Left ventricle myocardium inferior (tissue), 1 donor: ENCODE results near the gene PLXNA4. TPM values are rescaled to one million over a fixed set of nuclear protein-coding genes. Genes with fewer than 3 reads are reported as not detected.

Source experiments
- DNase-seq: peaks from one replicate; pipeline ENCODE4 v3.0.0-alpha.2; 2020
- H3K27ac ChIP-seq: fragments of 200-600 bp; replicated peaks from 2 replicates; pipeline ENCODE4 v1.8.0; 2021
- H3K27me3 ChIP-seq: fragments of 200-600 bp; 2 replicates; pipeline ENCODE4 v1.8.0; 2021; ENCODE audit warnings: low read depth
- H3K36me3 ChIP-seq: fragments of 200-600 bp; 2 replicates; pipeline ENCODE4 v1.8.0; 2021
- H3K4me1 ChIP-seq: fragments of 200-600 bp; 2 replicates; pipeline ENCODE4 v1.8.0; 2021
- H3K4me3 ChIP-seq: fragments of 200-600 bp; 2 replicates; pipeline ENCODE4 v1.8.0; 2021; ENCODE audit warnings: mild to moderate bottlenecking, moderate library complexity
- H3K9me3 ChIP-seq: fragments of 200-600 bp; replicated peaks from 2 replicates; pipeline ENCODE4 v1.8.0; 2021
- intact Hi-C: fragments of 100-400 bp; cut with micrococcal nuclease; formaldehyde crosslinking; loops from one replicate; pipeline ENCODE4 v1.11.0; 2022
- total RNA-seq: library from RNA; stranded (reverse); fragmentation: NEBNext Ultra II Directional; extraction: Animal tissue kit (Norgen Biotek cat#: 25700); gene quantifications from one replicate; pipeline ENCODE4 v1.2.1, GENCODE V29; 2021
- TF ChIP-seq, protein P1 (sequence below): fragments of 200-600 bp; IDR thresholded peaks from 2 replicates; pipeline ENCODE4 v1.8.0; 2021; ENCODE audit warnings: antibody characterized with exemption, mild to moderate bottlenecking, borderline replicate concordance
- donor health status: DM: no; HTN: yes; CAD: no; lungs with severe emphysema.

The PLXNA4 gene
- total RNA-seq, 1 donor from 2014 or later, result 18.1 TPM

DNA sequence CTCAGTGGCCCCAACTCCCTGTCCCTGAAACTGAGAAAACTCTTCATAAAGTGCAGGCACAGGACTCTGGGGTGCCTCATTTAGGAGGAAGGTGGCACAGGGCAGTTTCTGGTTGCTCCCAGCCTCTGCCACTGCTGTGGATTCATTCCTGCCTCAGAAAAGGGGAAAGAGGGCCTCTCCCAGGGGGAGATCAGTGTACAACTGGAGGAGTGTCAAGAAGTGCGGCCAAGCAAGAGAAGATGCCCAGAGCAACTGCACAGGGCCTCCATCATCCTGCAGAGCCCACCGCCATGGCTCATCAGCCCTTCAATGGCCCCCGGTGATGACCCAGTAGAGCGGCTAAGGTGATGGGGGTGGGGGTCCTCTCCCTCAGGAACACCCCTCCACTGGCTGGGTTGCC lies 150.3 kb downstream of the PLXNA4 start:
- intact Hi-C loops, result no loop called here
- H3K4me1 ChIP-seq, result peaks cover 67% of the 10 kb centered on the region
- H3K4me3 ChIP-seq, result no peak overlapping the region
- H3K36me3 ChIP-seq, result no peaks in the 10 kb centered on the region
- TF ChIP-seq, protein P1, sequence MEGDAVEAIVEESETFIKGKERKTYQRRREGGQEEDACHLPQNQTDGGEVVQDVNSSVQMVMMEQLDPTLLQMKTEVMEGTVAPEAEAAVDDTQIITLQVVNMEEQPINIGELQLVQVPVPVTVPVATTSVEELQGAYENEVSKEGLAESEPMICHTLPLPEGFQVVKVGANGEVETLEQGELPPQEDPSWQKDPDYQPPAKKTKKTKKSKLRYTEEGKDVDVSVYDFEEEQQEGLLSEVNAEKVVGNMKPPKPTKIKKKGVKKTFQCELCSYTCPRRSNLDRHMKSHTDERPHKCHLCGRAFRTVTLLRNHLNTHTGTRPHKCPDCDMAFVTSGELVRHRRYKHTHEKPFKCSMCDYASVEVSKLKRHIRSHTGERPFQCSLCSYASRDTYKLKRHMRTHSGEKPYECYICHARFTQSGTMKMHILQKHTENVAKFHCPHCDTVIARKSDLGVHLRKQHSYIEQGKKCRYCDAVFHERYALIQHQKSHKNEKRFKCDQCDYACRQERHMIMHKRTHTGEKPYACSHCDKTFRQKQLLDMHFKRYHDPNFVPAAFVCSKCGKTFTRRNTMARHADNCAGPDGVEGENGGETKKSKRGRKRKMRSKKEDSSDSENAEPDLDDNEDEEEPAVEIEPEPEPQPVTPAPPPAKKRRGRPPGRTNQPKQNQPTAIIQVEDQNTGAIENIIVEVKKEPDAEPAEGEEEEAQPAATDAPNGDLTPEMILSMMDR, result no peak
- H3K27ac ChIP-seq, result no peak overlapping the region
- no peaks in the 10 kb centered on the region for H3K9me3 ChIP-seq
- no peak for DNase-seq
- no peaks in the 10 kb centered on the region for H3K27me3 ChIP-seq

DNA sequence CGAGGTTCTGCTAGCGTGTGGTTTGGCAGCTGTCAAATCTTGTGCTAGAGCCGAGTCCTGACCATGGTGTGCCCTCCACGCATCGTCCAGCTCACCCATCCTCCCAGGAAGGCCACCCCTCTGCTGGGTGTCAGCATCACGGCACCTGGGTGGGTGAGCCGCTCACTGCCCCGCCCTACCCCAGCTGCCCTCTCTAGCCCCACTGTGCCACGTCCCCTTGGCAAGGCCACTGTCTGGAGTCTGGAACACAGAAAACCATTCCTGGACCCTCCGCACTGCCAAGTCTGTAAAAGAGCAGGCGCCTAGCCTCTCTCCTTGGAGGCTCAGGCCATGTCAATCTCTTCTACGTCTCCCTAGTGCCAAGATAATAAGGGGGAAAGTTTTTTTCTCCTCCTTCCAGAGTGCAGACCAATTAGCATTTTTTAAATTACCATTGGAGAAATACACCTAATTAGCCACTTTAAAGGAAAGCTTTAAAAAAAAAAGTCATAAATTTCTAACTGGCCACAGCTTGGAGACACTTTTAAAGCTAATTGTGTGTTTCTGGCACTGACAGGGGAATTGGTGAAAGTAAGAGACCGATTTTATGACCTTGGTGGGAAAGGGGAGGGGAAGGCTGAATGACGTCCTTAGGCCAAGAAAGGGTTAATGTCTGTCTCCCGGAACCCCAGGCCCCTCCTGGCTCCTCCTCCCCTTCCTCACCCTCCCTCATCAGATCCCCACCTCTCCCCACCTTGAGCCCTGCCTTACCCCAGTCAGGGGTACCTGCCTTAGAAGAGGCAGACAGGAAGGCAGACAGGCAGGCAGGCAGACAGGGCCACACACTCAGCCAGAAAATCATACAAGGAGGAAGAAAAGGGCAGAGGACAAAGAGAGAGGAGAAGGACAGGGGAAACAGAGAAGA lies 151.2 kb downstream of the PLXNA4 start:
- H3K4me3 ChIP-seq, result no peak overlapping the region
- H3K4me1 ChIP-seq, result peaks cover 65% of the 10 kb centered on the region
- H3K9me3 ChIP-seq, result no peaks in the 10 kb centered on the region
- no peaks in the 10 kb centered on the region for H3K27me3 ChIP-seq
- H3K27ac ChIP-seq, result no peak overlapping the region
- TF ChIP-seq, protein P1, result no peak
- H3K36me3 ChIP-seq, result no peaks in the 10 kb centered on the region
- intact Hi-C loops, result no loop called here
- DNase-seq, result no peak

DNA sequence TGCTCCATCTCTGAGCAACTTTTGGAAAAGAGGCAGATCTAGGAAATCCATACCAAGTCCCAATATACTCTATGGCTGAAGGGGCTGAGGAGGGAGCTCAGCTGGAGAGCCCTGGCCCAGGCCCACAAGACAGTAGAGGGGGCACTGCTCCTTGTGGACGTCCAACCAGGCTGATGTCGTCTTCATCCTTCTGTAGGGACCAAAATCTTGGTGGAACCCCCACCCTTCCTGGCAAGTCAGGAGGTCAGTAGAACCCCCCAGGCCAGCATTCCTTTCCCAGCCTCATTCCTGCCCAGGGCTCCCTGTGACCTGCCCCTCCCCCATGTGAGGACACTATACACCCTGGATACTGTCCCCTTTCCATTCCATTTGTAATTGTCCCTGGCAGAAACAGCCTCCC lies 152.0 kb downstream of the PLXNA4 start:
- H3K27me3 ChIP-seq, result no peaks in the 10 kb centered on the region
- intact Hi-C loops, result no loop called here
- no peak overlapping the region for H3K27ac ChIP-seq
- no peaks in the 10 kb centered on the region for H3K9me3 ChIP-seq
- no peak for DNase-seq
- H3K4me3 ChIP-seq, result no peak overlapping the region
- TF ChIP-seq, protein P1, result no peak
- H3K4me1 ChIP-seq, result peaks cover 69% of the 10 kb centered on the region
- H3K36me3 ChIP-seq, result no peaks in the 10 kb centered on the region

DNA sequence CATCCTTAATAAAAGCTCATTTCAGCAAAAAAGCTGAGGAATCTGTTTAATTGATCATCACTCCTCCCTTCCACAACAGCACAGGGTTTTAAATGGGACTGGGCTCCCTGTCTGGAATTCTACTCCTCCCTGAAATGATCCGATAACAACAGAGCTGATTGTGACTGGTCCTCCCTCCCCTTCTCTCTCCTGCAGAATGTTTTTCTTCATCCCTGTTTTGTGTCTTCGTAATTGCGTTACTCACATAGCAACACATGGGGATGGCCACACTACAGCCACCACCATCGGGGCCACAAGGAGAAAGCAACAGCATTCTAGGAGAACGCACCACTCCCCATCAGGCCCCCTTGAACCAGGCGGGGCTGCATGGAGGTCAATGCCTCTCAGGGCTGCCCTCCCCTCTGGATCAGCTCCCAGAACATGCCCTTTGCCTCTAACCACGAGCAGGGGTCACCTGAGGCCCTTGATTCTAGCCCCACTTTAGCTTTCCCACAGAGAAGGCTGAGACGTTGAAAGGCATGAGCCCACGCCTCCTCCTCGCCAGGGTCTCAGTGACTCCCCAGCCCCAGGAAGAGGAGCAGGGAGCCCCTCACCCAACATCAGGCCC lies 152.6 kb downstream of the PLXNA4 start:
- H3K27me3 ChIP-seq, result no peaks in the 10 kb centered on the region
- no peak overlapping the region for H3K4me3 ChIP-seq
- intact Hi-C loops, result no loop called here
- no peak overlapping the region for H3K27ac ChIP-seq
- no peaks in the 10 kb centered on the region for H3K9me3 ChIP-seq
- TF ChIP-seq, protein P1, result no peak
- no peaks in the 10 kb centered on the region for H3K36me3 ChIP-seq
- peaks cover 69% of the 10 kb centered on the region for H3K4me1 ChIP-seq
- no peak for DNase-seq

DNA sequence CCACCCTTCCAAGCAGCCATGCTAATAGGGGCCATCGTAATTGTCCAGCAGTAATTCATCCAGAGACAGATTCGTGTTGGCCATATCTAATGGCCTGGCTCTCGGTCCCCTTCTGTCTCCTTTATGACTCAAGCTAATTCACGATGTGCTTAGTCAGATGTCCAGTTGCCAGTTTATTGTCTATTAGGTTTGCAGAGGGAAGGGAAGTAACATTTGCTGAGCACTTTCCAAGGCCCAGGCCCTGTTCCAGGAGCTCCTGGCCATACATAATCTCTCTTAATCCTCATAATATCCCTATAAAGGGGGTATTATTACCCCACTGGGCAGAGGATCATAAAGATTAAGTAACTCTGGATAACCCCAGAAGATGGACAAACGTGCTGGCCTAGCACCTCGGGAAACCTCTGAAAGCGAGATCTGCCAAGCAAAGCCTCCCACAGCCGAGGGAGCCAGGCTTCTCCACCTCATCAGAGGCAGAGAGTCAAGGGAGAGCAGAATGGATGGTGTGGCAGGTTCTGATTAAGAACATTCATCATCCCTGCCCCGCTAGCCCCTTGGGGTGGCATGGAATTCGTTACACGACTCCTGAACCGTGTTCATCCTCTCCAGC lies 153.7 kb downstream of the PLXNA4 start:
- intact Hi-C loops, result no loop called here
- TF ChIP-seq, protein P1, result no peak
- H3K9me3 ChIP-seq, result no peaks in the 10 kb centered on the region
- no peak for DNase-seq
- H3K27ac ChIP-seq, result no peak overlapping the region
- no peak overlapping the region for H3K4me3 ChIP-seq
- H3K36me3 ChIP-seq, result no peaks in the 10 kb centered on the region
- H3K27me3 ChIP-seq, result no peaks in the 10 kb centered on the region
- peaks cover 73% of the 10 kb centered on the region for H3K4me1 ChIP-seq
